HG02840 (cell line): Measurements from ENCODE around the gene PTPRM.

Experiments
- ATAC-seq: cut with Tn5 transposase; IDR thresholded peaks from one replicate; pipeline ENCODE4 v1.9.1; 2021; ENCODE audit warnings: mild to moderate bottlenecking, moderate library complexity, moderate number of reproducible peaks; ENCODE audit not compliant: unreplicated experiment, low FRiP score

PTPRM gene

DNA sequence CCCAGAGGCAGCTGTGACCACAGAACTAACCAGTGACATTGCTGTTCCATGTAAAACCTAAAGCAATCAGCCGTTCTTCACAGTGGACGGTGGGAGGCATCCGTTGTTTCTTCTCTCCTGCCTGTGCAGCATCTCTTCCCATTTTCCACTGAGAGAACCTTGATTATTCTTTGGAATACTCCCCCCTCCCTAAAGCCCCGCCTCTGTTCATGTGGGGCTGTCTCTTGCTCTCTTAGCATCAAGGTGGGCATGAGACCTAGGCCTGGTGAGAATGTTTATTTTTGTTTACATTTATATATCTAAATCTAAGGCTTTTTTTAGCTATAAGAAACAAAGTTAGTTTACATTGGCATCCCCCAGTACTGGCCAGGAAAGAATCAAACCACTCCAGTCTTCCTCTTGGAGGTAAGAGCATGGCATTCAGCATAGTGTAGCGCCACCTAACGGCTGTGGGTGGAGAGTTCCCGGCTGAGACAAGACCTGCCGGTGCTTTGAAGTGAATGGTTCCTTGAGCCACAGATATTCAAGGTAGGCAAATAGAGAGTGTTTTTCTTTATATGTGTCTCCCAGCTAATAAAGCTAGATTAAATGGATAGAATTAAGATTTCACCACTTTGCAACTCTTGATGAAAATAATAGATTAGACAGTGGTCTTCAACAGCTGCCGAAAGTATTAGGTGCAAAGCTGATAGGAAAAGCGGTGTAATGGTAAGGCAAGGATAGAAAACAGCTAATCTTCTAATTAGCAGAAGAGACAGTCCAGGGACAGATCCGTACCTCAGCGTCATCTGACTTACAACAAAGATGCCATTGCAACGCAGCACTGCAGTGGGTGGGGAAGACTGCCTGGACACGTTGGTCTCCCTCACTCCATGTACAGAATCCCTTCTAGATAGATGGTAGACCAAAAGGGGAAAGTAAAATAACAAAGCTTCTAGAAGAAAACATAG lies 822.5 kb downstream of the PTPRM start:
- no peak for ATAC-seq

DNA sequence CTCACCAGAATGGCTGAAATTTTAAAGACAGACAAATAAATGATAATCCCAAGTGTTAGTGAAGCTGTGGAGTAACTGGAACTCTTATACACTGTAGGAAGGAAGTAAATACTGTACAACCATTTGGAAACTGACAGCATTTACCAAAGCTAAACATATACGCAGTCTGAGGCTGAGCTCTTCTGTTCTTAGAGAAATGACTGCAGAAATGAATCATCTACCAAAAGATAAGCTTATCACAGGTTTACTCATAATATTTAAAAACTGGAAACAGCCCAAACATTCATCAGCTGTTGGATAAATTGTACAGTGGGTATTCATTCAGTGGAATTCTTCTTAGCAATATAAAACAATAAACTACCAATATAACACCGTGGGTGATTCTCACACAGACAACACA lies 824.0 kb downstream of the PTPRM start:
- no peak for ATAC-seq

DNA sequence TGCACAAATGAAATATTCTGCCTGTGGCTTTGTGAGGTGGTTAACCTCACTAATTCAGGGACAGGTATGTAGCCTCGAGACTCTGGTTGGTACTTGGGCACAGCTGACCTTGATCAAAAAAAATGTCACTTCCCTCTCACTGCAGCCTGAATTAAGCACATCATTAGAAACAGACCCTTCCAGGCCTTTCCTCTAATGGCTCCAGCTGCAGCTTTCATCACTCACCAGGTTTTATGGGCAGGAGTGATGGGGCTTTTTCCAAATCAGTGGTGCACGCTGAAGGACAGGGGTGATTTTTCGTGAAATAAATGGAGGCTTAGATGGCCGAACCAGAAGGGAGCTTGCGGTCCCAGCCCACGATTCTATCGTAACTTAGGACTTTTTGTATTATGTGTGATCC lies 829.1 kb downstream of the PTPRM start:
- no peak for ATAC-seq

DNA sequence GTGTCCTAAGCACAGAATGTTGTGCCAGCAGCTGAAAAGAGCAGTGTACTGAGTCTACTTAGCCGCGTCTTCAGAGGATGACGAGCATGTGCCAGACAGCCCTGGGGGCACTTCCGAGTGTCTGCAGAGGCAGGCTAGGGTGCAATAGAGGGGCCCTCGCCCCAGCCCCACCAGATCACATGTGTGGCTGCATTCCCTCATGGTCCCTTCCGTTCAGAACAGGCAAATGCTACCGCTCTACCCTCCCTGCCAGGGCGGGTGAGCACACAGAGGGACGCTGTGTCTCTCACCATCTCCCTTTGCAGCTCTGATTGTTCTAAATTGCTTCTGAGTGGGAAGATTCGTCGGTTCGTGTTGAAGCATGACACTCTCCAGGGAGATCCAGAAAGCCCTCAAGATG lies 829.9 kb downstream of the PTPRM start:
- ATAC-seq, result no peak

DNA sequence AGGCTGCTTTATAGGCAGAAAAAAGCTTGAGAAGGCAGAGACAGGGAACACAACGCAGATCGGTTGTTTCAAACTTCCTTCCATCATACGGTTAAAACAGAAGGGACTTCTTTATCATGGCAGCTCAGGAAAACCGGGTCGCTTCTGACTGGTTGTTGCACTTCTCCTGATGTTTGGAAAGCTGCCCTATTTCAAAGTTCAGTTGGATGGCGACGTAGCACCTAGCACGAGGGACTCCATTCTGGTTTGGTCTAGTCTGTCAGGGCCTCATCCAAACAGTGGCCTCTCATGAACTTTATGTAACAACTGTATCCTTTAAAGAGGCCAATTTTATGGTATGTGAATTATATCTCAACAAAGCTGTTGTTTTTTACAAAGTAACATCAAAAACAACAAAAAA lies 832.0 kb downstream of the PTPRM start:
- no peak for ATAC-seq

DNA sequence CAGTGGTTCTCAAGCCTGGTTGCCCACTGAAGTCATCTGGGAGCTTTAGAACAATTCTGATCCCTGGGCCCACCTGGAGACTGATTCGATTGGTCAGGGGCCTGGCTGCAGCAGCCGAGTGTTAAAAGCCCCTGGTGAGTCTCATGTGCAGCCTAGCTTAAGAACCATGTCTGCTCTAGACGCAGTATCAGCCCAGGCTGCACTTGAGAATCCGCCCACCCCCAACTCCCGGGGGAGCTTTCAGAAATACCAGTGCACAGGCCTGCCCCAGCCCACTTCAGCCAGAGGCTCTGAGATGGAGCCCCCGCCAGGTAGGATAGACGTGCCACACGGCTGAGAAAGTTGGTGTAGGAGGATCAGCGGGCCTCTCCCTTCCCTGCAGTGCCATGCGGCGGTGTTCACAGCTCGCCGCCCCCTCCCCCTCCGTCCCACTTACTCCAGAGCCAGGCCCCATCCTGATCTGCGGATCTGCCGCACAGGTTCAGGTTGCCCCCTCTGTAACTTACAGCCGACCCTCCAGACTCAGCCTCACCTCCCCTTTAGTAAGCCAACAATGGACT lies 833.2 kb downstream of the PTPRM start:
- no peak for ATAC-seq

DNA sequence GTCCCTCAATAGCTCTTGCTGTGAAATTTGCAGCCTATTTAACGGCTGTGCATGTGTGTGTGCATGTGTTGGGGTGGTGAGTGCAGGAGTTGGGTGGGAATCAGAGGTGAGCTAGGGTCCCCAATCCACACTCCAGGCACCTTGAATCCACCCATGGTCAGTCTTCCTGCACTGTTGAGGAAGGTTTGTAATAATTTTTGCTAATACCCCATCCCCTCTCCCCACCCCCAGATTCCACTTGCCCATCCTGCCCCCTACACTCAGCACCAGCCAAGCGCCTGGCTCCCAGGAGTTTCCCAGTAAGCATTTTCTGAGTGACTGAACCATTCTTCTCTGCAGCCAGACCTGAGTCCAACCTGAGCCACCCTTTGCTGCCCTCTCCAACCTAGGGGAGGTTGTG lies 833.7 kb downstream of the PTPRM start:
- ATAC-seq, result no peak

DNA sequence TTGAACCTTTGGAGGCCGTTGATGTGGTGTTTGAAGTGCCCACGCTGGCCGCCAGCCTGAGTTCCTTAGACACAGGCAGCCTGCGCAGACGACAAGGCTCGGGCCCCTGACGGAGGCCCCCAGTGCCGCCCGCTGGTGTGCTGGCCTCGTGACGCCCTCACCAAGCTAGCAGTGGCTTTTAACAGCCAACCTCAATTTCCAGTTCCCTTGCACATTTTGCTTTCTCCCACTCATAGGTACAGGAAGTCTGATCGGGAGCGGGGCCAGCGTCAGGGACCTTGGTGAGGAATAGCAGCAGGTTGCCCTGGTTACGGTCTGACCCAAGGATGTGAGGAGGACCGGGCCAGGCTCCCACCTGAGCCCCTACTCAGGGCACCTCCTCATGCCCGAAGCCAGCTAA lies 834.5 kb downstream of the PTPRM start:
- no peak for ATAC-seq

DNA sequence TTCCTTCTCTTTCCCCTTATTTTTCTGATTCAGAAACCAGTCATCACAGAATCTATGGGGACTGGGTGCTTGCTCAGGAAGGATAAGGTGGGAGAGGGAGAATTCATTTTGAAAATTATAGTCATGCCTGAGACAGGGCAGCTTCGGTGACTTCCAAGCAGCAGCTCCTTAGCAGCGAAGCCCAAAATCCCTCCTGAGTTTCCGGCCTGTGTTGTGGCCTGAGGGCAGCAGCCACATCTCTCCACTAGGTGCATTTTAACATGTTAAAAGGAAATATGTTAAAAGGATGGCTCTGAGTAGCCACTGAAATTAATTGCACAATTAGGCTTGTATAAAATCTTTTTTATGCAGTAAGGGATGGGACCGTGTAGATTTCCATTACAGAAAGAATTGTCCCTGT lies 835.1 kb downstream of the PTPRM start:
- no peak for ATAC-seq

DNA sequence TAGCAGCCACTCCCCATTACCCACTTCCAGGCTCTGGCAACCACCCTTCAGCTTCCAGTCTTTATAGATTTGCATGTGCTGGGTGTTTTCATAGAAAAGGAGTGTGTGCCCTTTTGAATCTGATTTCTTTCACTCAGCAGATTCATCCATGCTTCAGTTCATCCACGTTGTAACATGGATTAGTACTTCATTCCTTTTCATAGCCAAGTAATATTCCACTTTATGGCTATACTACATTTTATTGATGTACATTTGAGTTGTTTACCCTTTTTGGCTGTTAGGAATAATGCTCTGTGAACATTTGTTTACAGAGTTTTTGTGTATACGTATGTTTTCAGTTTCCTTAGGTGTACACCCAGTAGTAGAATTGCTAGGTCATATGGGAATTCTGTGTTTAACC lies 836.6 kb downstream of the PTPRM start:
- no peak for ATAC-seq

DNA sequence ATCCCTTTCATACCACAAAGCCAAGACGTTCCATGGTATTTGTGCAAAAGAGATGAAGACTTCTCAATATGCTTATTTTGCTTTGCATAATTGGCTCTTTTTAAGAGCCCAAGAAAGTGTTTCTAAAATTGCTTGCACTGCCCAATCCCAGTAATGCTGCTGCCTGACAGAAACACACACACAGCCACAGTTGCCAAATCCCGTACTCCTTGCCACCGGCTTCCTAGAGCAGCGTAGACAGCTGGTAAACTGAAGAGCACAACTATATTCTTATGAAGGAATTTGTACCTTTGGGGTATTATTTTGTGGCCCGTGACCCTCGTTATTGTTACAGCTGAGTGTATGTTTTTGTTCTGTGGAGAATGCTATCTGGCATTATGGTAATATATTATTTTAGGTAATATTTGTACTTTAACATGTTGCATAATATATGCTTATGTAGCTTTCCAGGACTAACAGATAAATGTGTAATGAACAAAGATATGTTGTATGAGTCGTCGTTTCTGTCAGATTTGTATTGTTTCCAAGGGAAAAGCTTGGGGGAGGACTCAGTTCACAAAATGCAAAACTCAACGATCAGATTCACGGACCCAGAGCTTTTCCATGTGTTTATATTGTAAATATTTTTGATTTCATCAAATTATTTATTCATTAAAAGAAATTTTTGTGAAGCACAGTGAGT lies 839.2 kb downstream of the PTPRM start:
- no peak for ATAC-seq

DNA sequence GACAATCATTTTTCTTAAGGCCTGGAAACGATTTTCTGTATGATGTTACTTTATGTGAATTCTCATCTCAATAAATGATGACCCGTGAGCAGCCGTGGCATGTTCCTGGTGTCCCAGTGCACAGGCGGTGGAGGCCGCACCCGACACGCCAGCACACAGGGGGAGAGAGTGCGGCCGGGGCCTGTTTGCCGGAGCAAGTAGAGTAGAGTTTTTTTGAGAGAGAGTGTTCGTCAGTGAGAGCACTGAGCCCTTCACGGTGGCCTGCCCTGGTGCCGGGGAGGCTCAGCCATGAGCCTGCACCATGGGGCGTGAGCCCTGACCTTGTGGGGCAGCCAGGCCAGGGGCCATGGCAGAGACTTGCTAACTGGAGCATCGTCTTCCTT lies 839.7 kb downstream of the PTPRM start:
- ATAC-seq, result no peak

DNA sequence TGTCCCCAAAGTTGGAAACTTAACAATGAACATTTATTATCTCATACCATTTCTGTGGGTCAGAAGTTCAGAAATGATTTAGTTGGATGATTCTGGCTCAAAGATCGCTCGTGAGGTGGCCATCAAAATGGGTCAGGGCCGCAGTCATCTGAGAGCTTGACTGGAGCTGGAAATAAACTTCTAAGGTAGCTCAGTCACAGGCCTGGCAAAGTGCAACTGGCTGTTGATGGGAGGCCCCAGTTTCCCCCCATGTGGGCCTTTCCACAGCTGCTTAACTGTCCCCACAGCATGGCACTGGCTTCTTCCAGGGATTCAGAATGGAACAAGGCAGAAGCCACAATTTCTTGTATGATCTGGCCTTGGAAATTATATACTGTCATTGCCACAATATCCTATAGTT lies 842.0 kb downstream of the PTPRM start:
- no peak for ATAC-seq

DNA sequence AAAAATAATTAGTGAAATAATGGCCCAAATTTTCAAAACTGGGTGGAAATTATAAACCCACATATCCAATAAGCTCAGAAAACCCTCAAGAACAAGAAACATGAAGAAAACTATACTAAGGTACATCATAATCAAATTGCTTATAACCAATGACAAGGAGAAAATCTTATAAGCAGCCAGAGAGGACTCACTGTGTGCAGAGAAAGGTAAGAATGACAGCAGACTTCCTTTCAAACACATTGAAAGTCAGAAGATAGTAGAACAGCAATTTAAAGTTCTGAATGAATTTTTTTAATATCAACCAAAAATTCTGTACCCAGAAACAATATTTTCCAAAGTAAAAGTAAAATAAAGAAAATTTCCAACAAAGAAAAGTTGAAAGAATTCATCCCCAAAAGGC lies 844.4 kb downstream of the PTPRM start:
- ATAC-seq, result no peak

DNA sequence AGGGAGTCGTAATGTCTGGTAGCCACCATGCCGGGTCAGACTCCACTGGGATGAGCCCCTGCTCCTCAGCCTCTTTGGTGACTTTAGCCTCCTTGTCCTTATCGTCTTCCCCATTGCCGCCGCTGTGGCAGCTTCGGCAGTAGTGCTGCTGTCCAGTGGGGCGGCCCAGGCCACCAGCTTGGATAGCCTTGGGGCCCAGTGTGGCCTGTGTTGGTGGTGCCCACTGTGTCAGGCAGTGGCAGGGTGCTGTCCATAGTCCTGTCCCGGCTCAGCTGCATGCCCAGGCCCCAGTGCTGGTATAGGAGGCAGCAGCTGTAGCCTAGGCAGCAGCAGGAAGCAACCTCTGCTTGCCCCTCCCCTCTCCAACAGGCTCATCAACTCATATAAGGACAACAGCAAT lies 845.0 kb downstream of the PTPRM start:
- ATAC-seq, result no peak

DNA sequence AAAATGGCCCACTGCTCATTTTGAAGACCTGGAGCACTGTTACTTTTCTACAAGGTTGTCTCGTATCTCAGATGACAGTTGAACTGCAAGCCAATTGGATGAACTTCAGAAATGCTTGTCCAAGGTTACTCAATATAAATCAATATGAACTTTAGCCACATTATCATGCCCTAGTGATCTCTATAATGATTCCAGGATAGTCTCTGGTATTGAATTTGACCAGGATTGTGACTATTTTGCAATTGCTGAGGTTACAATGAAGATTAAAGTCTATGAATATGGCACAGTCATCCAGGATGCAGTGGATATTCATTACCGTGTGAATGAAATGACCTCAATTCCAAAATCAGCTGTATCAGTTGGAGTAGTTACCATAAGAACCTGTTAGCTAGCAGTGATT lies 846.1 kb downstream of the PTPRM start:
- ATAC-seq, result no peak

DNA sequence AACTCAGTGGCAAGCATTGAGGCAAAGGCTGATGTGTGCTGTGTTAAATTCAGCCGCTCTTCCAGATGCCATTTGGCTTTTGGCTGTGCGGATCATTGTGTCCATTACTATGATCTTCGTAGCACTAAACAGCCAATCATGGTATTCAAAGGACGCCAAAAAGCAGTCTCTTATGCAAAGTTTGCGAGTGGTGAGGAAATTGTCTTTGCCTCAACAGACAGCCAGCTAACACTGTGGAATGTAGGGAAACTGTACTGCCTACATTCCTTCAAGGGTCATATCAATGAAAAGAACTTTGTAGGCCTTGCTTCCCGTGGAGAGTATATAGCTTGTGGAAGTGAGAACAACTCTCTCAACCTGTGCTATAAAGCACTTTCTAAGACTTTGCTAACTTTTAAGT lies 846.6 kb downstream of the PTPRM start:
- ATAC-seq, result no peak

DNA sequence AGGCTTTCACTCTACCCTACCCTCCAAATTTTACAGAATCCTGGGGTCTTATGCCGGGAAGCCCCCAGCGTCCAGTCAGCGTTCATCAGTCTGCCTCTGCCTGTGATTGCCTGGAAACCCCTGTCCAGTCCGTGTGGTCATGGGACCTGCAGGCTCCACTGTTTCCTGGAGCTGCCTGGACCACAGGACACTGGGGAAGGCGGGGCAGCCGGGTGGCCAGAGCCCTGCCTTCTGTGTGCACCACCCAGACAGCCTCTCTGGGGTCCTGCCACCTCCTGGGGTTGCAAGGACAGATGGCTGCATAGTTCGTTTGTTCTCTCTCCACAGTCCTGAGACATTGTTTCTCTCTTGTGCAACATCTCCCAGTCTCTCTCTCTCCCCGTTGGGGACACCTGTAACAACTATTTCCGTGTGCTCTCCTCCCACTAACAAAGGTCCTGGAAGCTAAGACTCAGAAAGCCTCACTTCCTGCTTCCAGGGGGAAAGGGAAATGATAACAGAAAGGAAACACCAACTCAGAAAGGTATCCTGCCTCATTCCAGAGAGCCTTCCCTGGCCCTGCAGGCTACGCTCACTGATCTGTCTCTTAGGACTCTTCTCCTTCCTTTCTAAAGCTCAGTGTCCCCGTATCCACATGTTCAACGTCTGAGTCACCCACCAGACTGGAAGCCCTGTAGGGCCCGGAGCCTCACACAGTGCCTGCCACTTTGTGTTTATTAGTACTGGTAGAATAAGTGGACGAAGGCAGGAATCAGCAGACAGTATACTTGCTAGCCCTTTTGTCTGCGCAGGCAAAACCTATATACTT lies 849.3 kb downstream of the PTPRM start:
- no peak for ATAC-seq

DNA sequence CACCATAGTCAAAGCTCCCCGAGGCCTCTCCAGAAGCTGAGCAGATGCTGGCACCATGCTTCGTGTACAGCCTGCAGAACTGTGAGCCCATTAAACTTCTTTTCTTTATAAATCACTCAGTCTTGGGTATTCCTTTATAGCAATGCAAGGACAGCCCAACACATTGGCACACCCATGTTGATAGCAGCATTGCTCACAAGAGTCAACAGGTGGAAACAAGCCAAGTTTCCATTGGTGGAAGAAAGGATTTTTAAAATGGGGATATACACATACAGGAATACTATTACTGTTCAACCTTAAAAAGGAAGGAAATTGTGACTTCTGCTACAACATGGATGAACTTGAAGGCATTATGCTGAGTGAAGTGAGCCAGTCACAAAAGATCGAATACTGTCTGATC lies 855.3 kb downstream of the PTPRM start:
- ATAC-seq, result no peak

DNA sequence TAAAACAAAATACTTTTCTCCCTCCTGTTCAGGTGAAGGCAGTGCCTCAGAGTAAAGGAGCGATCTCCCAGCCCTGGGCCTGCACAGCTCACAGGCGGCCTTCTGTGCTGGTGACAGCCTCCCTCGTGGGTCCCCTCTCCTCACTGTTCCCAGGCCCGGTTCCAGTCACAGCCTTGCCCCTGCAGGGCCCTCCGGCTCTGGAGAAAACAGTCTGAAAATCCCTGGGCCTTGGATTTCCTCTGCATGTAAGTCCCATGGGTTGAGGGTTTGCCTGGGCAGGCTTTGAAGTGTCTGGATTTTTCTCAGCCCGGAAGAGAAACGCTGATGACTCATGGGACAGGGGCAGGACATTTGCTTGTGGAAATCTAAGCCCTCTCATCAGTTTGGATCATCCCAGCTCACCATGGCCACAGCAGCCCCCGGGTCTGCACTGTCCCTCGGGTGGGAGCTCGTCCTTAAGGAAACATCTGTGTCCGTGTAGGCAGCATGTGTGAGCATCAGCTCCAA lies 856.0 kb downstream of the PTPRM start:
- no peak for ATAC-seq

DNA sequence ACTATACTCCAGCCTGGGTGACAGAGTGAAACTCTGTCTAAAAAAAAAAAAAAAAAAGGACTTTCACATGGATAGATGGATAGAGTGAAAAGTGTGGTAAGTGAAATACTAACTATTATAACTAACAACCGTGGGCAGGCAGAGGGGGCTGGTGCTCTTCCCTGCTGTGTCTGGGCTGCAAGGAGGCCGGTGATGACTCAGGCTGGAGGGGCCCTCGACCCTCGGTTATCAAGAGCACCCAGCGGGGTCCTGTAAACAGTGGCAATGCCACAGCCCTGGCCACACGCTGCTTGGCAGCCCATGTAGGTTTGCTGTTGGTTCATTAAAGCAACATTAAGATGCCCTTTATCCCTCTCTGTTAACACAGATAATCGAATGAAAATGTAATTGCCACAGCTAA lies 857.4 kb downstream of the PTPRM start:
- no peak for ATAC-seq
